ENCODE data around the gene ZBTB7C. TPM values are rescaled to one million over a fixed set of nuclear protein-coding genes. Genes with fewer than 3 reads are reported as not detected.

The ZBTB7C gene
- total RNA-seq, 1 donor from 2014 or later, result 0.17 TPM

DNA sequence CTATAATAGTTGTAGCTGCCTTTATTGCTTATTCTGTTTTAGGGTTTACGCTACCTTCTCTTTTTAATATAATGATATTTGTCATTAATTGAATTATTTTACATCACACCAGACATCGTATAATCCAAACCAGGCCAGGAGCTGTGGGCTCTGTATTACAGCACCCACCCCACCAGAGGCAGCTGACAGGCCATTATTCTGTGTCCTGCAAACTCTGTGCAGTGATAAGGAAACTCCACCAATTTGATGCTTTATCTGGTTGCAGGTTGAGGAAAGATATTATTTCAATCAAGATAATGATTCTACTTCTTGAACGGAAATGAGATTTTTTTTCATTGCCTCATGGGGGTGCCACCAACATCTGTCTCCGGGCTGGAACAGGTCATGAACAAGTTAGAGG, 227.3 kb downstream of the ZBTB7C start:
- no peak for DNase-seq (ENCODE audit: low read depth)
- TF ChIP-seq, protein P1, sequence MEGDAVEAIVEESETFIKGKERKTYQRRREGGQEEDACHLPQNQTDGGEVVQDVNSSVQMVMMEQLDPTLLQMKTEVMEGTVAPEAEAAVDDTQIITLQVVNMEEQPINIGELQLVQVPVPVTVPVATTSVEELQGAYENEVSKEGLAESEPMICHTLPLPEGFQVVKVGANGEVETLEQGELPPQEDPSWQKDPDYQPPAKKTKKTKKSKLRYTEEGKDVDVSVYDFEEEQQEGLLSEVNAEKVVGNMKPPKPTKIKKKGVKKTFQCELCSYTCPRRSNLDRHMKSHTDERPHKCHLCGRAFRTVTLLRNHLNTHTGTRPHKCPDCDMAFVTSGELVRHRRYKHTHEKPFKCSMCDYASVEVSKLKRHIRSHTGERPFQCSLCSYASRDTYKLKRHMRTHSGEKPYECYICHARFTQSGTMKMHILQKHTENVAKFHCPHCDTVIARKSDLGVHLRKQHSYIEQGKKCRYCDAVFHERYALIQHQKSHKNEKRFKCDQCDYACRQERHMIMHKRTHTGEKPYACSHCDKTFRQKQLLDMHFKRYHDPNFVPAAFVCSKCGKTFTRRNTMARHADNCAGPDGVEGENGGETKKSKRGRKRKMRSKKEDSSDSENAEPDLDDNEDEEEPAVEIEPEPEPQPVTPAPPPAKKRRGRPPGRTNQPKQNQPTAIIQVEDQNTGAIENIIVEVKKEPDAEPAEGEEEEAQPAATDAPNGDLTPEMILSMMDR (conservative IDR thresholded peaks at IDR 0.05; ENCODE audit: low read depth, low read length), result no peak
- no peak overlapping the region for H3K4me3 ChIP-seq (ENCODE audit: low read depth, low read length)

DNA sequence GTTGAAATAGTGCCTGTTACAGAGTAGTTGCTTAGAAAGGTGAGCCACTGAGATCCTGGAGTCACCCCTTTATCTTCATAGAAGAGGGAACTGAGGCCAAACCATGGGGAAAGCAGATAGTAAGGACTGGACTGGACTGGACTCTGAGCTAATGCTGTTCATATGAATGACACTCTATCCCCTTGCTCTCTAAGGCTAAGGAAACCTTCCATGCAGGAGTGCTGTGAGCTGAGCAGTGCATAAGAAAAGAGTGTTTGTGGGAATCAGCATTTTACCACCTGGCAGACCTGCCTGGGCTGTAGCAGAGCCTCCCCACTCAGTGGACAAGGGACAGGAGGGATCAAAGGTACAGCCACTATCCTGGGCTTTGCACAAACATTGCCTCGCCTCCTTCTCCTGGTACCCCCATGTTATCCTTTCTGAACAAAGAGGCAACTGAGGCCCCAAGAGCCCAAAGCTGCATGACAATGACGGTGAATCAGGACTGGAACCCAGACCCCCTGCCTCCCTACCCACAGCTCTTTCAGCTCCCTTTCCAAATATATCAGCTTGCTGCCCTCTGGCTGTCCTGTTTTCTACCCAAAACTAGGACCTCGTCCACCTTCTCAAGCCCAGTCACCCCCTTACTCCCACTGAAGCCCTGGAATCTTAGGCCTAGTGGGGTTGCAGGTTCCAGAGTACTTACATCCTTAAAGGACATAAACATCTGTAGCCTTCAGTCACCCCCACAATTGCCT, 227.9 kb downstream of the ZBTB7C start:
- TF ChIP-seq, protein P1 (conservative IDR thresholded peaks at IDR 0.05; ENCODE audit: low read depth, low read length), result no peak
- no peak for DNase-seq (ENCODE audit: low read depth)
- H3K4me3 ChIP-seq (ENCODE audit: low read depth, low read length), result no peak overlapping the region

DNA sequence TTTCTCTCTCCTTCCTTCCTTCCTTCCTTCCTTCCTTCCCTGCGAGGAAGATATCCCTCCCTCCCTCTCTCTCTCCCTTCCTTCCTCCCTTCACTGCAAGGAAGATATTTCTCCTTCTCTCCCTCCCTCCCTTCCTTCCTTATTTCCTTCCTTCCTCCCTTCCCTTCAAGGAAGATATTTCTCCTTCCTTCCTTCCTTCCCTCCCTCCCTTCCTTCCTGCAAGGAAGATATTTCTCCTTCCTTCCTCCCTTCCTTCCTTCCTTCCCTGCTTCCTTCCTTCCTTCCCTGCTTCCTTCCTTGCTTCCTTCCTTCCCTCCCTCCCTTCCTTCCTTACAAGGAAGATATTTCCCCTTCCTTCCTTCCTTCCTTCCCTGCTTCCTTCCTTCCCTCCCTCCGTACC, 229.5 kb downstream of the ZBTB7C start:
- no peak overlapping the region for H3K4me3 ChIP-seq (ENCODE audit: low read depth, low read length)
- TF ChIP-seq, protein P1 (conservative IDR thresholded peaks at IDR 0.05; ENCODE audit: low read depth, low read length), result no peak
- DNase-seq (ENCODE audit: low read depth), result no peak

- no peak overlapping the region for H3K4me3 ChIP-seq (ENCODE audit: low read depth, low read length)
- DNase-seq (ENCODE audit: low read depth), result no peak
- TF ChIP-seq, protein P1 (conservative IDR thresholded peaks at IDR 0.05; ENCODE audit: low read depth, low read length), result no peak
Measured at GRCh38 chr18:48179001-48179400, 230.2 kb downstream of the ZBTB7C start.

GRCh38 chr18:48176909-48177308, 232.3 kb downstream of the ZBTB7C start:
- DNase-seq (ENCODE audit: low read depth), result no peak
- TF ChIP-seq, protein P1 (conservative IDR thresholded peaks at IDR 0.05; ENCODE audit: low read depth, low read length), result no peak
- H3K4me3 ChIP-seq (ENCODE audit: low read depth, low read length), result no peak overlapping the region

DNA sequence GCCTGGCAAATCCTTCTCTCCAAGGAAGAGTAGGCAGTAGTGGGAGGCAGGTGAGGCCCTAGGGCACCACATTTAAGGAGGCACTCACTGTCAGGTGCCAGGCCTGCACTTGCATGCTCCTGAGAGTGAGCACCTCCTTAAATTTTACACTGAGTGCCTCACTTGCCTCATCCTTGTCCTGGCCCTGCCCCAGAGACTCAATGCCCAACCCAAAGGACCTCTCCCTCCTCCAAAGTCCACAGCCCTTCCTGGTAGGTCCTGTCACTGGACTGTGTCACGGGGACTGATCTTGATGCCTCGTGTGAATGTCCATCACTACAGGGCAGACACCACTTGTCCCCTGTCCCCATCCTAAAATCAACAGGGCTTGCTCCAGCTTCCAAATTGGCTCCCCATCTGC, 235.6 kb downstream of the ZBTB7C start:
- no peak overlapping the region for H3K4me3 ChIP-seq (ENCODE audit: low read depth, low read length)
- TF ChIP-seq, protein P1 (conservative IDR thresholded peaks at IDR 0.05; ENCODE audit: low read depth, low read length), result no peak
- DNase-seq (ENCODE audit: low read depth), result no peak

All from epithelial cell of proximal tubule (primary cell).